ENCODE data around the gene MKLN1.

DNA sequence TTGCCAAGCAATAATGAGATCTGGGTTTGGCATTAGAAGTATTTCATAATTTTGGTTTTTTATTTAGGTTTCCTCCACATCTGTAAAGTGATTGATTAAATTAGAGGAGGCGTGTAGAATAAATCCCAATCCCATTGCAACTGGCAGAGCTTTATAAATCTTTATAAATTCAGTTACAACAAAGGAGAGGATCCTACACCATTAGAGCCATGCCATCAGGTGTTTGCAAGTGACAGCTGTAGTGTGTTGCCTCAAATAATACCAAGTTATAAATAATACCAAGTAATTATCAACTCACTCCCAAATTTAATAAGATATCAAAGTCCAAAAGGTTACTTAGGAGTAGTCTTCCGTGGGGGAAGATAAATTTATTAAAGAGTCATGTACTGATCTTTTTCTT lies 166.5 kb downstream of the MKLN1 start:
- TF ChIP-seq, protein P1, sequence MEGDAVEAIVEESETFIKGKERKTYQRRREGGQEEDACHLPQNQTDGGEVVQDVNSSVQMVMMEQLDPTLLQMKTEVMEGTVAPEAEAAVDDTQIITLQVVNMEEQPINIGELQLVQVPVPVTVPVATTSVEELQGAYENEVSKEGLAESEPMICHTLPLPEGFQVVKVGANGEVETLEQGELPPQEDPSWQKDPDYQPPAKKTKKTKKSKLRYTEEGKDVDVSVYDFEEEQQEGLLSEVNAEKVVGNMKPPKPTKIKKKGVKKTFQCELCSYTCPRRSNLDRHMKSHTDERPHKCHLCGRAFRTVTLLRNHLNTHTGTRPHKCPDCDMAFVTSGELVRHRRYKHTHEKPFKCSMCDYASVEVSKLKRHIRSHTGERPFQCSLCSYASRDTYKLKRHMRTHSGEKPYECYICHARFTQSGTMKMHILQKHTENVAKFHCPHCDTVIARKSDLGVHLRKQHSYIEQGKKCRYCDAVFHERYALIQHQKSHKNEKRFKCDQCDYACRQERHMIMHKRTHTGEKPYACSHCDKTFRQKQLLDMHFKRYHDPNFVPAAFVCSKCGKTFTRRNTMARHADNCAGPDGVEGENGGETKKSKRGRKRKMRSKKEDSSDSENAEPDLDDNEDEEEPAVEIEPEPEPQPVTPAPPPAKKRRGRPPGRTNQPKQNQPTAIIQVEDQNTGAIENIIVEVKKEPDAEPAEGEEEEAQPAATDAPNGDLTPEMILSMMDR (IDR thresholded peaks at IDR 0.05; ENCODE audit: insufficient read depth, low read length, poor library complexity, severe bottlenecking), result no peak
- TF ChIP-seq EZH2phosphoT487 (conservative IDR thresholded peaks at IDR 0.05; ENCODE audit: low read length), result no peak

Data from SU-DHL-6 (cell line).